PC-9 (cell line): ENCODE measurements around the gene PLEKHG2.

Experiments
- EZH2 ChIP-seq: fragments of 200-600 bp; sonication (generic); IDR thresholded peaks from 2 replicates; pipeline ENCODE4 v1.8.0; 2017; ENCODE audit warnings: antibody characterized with exemption, low read depth
- TF ChIP-seq, protein P1 (sequence below): fragments of 200-600 bp; sonication (generic); conservative IDR thresholded peaks from 2 replicates; pipeline ENCODE4 v1.6.1; 2017; ENCODE audit warnings: mixed run types, antibody characterized with exemption, mild to moderate bottlenecking, moderate library complexity

DNA sequence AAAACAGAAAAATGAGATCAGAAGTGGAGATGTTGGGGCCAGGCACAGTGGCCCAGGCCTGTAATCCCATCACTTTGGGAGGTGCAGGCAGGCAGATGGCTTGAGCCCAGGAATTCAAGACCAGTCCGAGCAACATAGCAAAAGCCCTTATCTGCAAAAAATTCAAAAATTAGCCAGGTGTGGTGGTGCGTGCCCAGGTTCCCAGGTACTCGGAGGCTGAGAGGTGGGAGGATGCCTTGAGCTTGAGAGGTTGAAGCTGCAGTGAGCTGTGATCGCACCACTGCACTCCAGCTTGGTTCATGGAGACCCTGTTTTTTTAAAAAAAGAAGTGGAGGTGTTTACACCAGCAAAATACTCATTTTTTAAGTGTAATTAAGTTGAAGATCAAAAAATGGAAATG lies 12.4 kb upstream of the PLEKHG2 start:
- TF ChIP-seq, protein P1, sequence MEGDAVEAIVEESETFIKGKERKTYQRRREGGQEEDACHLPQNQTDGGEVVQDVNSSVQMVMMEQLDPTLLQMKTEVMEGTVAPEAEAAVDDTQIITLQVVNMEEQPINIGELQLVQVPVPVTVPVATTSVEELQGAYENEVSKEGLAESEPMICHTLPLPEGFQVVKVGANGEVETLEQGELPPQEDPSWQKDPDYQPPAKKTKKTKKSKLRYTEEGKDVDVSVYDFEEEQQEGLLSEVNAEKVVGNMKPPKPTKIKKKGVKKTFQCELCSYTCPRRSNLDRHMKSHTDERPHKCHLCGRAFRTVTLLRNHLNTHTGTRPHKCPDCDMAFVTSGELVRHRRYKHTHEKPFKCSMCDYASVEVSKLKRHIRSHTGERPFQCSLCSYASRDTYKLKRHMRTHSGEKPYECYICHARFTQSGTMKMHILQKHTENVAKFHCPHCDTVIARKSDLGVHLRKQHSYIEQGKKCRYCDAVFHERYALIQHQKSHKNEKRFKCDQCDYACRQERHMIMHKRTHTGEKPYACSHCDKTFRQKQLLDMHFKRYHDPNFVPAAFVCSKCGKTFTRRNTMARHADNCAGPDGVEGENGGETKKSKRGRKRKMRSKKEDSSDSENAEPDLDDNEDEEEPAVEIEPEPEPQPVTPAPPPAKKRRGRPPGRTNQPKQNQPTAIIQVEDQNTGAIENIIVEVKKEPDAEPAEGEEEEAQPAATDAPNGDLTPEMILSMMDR: no peak
- TF ChIP-seq EZH2: no peak
